Uterus (tissue), 2 donors: Measurements from ENCODE around the gene MCTP2.

Experiments
- POLR2A ChIP-seq, 2 donors: fragments of 450-650 bp; IDR thresholded peaks; one replicate each; pipeline ENCODE4 v1.6.1; 2016; ENCODE audit warnings: antibody characterized with exemption in 2 of 2, mild to moderate bottlenecking in 1 of 2, moderate library complexity in 1 of 2
- TF ChIP-seq, protein P1 (sequence below), 4 experiments: fragments of 200-600 bp in 2 of 4; fragments of 450-650 bp in 2 of 4; sonication (generic) in 2 of 4; IDR thresholded peaks; one replicate each; pipeline ENCODE4 v1.5.1; 2016 to 2019; ENCODE audit warnings: antibody characterized with exemption in 4 of 4, mild to moderate bottlenecking in 2 of 4, moderate library complexity in 1 of 4

DNA sequence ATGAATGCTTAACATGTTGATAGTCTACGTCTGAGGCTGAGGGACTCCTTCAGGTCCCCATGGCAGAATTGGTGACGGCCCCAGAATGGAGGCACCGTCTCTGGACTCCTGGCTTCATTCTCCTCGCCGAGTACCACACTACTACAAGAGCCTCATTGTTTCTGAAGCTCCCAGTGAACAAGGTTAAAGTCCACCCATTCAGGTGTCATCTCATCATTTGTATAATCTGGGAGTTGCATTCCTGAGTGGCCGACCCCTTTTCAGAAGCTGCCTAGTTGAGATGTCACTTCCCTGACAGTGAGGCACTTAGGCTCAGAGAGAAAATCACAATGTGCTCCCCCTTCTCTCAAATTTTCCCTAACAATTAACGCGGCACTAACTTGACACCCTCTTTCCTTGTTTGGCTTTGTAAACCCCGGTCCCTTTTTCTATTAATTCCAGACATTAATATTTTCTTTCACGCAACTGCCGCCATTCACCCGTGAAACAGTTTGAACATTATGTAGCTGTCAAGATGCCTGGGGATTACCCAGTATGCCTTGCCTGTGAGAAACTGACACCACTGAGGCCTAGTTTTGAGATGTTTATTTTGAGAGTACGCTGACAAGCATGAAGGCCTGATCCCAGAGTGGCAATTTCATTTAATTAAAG, 105.6 kb downstream of the MCTP2 start:
- TF ChIP-seq, protein P1, sequence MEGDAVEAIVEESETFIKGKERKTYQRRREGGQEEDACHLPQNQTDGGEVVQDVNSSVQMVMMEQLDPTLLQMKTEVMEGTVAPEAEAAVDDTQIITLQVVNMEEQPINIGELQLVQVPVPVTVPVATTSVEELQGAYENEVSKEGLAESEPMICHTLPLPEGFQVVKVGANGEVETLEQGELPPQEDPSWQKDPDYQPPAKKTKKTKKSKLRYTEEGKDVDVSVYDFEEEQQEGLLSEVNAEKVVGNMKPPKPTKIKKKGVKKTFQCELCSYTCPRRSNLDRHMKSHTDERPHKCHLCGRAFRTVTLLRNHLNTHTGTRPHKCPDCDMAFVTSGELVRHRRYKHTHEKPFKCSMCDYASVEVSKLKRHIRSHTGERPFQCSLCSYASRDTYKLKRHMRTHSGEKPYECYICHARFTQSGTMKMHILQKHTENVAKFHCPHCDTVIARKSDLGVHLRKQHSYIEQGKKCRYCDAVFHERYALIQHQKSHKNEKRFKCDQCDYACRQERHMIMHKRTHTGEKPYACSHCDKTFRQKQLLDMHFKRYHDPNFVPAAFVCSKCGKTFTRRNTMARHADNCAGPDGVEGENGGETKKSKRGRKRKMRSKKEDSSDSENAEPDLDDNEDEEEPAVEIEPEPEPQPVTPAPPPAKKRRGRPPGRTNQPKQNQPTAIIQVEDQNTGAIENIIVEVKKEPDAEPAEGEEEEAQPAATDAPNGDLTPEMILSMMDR (IDR thresholded peaks at IDR 0.05): no peak
- TF ChIP-seq POLR2A (IDR thresholded peaks at IDR 0.05): no peak
